Nephron (organoid): ENCODE measurements around the gene FILIP1L.
A peak's percentile ranks its signal among the peaks of the same experiment; 100 is the strongest.

Experiments
- H3K27ac Mint-ChIP-seq, 3 experiments: 2 replicates each; pipeline ENCODE4 v1.8.0; 2020; ENCODE audit warnings: mixed read lengths in 3 of 3, mild to moderate bottlenecking in 2 of 3, moderate library complexity in 1 of 3
- H3K27me3 Mint-ChIP-seq: 2 replicates; pipeline ENCODE4 v1.8.0; 2021; ENCODE audit warnings: low read depth, mild to moderate bottlenecking, moderate library complexity, mixed read lengths
- H3K36me3 Mint-ChIP-seq: 2 replicates; pipeline ENCODE4 v1.8.0; 2020; ENCODE audit warnings: low read depth, mixed read lengths
- H3K4me1 Mint-ChIP-seq: 2 replicates; pipeline ENCODE4 v1.8.0; 2020; ENCODE audit warnings: mixed read lengths
- H3K4me3 Mint-ChIP-seq, 3 experiments: 2 replicates each; pipeline ENCODE4 v1.8.0; 2020; ENCODE audit warnings: mild to moderate bottlenecking in 3 of 3, mixed read lengths in 3 of 3, moderate library complexity in 2 of 3
- H3K9me3 Mint-ChIP-seq: 2 replicates; pipeline ENCODE4 v1.8.0; 2020; ENCODE audit warnings: mixed read lengths
- CTCF ChIP-seq, 3 experiments: fragments of 200-600 bp; sonication (generic); IDR thresholded peaks; one replicate each; pipeline ENCODE4 v1.5.0; 2021; ENCODE audit warnings: antibody characterized with exemption in 3 of 3; ENCODE audit not compliant: unreplicated experiment in 3 of 3

Gene FILIP1L

DNA sequence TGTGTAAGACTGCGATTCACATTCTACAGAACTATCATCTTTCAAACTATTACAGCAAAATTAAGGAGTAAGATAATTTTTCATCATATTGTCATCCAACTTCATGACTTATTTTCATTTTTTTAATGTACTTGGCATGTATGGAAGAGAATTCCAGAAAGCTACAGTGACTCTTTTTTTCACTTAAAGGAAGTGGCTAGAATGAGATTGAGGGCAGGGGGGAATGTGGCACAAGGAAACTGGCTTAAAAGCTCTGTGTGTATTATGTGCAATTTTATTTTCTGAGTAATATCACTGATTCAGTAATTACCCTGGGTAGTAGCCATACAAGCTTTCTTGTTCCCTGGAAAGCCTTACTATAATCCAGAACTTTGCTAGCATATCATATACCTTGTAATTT is 94.6 kb downstream of the FILIP1L start:
- Mint-ChIP-seq H3K27me3 (no peaks in the 10 kb centered on the region), H3K36me3 (peaks cover 5% of the 10 kb centered on the region), H3K27ac (peak overlapping the region; percentile 13 to 62 (median 55)), H3K4me1 (peaks cover 38% of the 10 kb centered on the region), H3K9me3 (peaks cover 7% of the 10 kb centered on the region), H3K4me3 (no peak overlapping the region)
- TF ChIP-seq CTCF (IDR thresholded peaks at IDR 0.05; ENCODE audit: unreplicated experiment in 3 of 3) = no peak

- Mint-ChIP-seq H3K9me3 (peaks cover 7% of the 10 kb centered on the region), H3K4me3 (no peak overlapping the region), H3K27me3 (no peaks in the 10 kb centered on the region), H3K36me3 (peaks cover 7% of the 10 kb centered on the region), H3K4me1 (peaks cover 29% of the 10 kb centered on the region), H3K27ac (no peak overlapping the region)
- no peak for TF ChIP-seq CTCF (IDR thresholded peaks at IDR 0.05; ENCODE audit: unreplicated experiment in 3 of 3)
Measured at GRCh38 chr3:100018806-100019205, 95.5 kb downstream of the FILIP1L start.

DNA sequence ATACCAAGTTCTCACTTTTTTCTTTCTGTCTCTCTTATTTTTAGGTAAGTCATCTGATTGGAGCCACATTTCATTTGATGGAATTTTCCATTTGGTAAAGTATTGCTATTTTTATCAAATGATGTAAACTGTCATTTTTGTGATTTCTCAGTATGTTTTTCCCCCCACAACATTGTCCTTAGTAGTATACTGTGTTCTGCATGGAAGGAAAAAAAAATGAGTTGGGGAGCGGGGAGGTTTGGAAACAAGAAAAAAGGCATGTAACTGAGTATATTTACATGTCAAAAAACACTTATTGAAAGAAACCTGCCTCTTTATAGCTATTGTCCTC is 104.2 kb downstream of the FILIP1L start:
- Mint-ChIP-seq H3K27me3 (no peaks in the 10 kb centered on the region), H3K27ac (peak overlapping the region; percentile 19 to 64 (median 43)), H3K4me1 (peaks cover 35% of the 10 kb centered on the region), H3K9me3 (peaks cover 2% of the 10 kb centered on the region), H3K36me3 (peaks cover 7% of the 10 kb centered on the region), H3K4me3 (no peak overlapping the region)
- TF ChIP-seq CTCF (IDR thresholded peaks at IDR 0.05; ENCODE audit: unreplicated experiment in 3 of 3) = no peak

DNA sequence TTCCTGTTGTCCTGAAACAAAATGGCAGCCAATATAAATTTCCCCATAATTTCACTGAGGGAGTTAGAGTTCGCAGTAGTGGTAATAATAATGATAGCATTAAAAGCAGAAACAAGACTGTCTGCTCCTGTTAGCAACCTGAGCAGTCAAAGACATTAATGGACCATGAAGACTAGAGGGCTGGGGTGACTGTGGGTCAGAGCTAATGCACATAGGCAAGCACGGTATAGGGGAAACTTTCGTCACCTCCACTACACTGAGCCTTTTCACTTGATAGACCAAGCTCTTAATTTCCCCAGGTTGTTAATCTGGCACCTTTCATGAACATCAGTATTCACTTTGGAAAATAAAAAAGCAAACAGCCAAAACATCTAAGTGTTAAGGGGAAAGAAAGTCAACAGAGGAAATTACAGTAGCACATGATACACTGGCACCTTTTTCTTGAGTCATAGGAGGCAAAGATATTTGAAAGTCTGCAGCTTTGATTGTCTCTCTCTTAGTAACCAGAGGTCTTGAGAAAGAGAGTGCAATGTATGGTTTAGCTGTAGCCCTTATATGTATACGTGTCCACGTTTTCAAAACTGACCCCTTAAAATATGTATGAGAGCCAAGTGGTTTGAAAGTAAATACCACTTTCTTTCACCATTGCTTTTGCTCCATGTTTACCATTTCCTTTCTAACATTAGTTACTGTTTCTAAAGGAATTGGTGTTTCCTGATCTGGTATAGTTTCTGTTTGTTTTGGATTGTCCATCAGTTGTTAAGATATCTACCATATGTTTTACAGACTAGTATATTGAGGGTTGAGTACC is 104.8 kb downstream of the FILIP1L start:
- Mint-ChIP-seq H3K27me3 (no peaks in the 10 kb centered on the region), H3K27ac (peak overlapping the region; percentile 19 to 64 (median 43)), H3K36me3 (peaks cover 4% of the 10 kb centered on the region), H3K4me3 (no peak overlapping the region), H3K4me1 (peaks cover 41% of the 10 kb centered on the region), H3K9me3 (no peaks in the 10 kb centered on the region)
- TF ChIP-seq CTCF (IDR thresholded peaks at IDR 0.05; ENCODE audit: unreplicated experiment in 3 of 3) = no peak

DNA sequence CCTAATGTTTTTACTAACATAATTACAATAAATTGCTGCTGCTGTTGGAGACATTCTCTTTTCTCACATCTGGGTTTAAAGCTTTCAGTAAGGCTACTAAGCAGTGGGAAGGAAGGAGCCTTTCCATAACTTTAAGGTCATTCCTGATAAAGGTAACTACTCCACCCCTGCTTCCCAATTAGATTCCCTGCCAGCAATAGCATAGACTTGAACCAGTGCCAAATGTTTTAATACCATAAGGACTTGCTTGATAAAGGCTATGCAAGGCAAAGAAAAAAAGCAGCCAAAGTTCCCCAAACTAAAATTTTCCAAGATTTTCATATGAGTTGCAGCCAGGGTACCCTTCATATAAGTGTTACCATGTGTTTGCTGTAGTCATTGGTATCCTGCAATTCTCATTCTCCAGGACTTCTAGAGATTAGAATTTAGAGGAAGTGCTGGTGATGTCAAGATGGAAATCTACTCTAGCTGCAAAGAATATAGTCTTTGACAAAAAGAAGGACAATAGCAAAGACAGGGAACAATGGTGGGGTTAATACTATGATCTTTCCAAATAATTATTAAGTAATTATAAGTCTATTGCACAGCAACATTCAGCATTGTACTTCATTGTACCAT is 106.1 kb downstream of the FILIP1L start:
- Mint-ChIP-seq H3K27ac (peak overlapping the region; percentile 59 to 77 (median 65)), H3K4me1 (peaks cover 46% of the 10 kb centered on the region), H3K27me3 (no peaks in the 10 kb centered on the region), H3K4me3 (no peak overlapping the region), H3K9me3 (no peaks in the 10 kb centered on the region), H3K36me3 (no peaks in the 10 kb centered on the region)
- no peak for TF ChIP-seq CTCF (IDR thresholded peaks at IDR 0.05; ENCODE audit: unreplicated experiment in 3 of 3)

GRCh38 chr3:100007313-100007712 is 107.0 kb downstream of the FILIP1L start:
- Mint-ChIP-seq H3K4me1 (peaks cover 51% of the 10 kb centered on the region), H3K27me3 (no peaks in the 10 kb centered on the region), H3K27ac (peak overlapping the region in 2 of 3 experiments; percentile 65 to 77), H3K4me3 (no peak overlapping the region), H3K36me3 (no peaks in the 10 kb centered on the region), H3K9me3 (no peaks in the 10 kb centered on the region)
- no peak for TF ChIP-seq CTCF (IDR thresholded peaks at IDR 0.05; ENCODE audit: unreplicated experiment in 3 of 3)
